NCI-H1417 treated with DMSO at 0.1 percent for 48 hours (cell line): ENCODE data around the gene B3GNT9.

ENCODE experiments used
- DNase-seq: peaks from one replicate; lab custom pipeline; 2025; lab: John Stamatoyannopoulos, UW

Gene B3GNT9

GRCh38 chr16:67184995-67185650, 34.3 kb upstream of the B3GNT9 start:
- DNase-seq: no peak

- DNase-seq: no peak
These were observed 33.7 kb upstream of the B3GNT9 start for GRCh38 chr16:67184453-67184994.

DNA sequence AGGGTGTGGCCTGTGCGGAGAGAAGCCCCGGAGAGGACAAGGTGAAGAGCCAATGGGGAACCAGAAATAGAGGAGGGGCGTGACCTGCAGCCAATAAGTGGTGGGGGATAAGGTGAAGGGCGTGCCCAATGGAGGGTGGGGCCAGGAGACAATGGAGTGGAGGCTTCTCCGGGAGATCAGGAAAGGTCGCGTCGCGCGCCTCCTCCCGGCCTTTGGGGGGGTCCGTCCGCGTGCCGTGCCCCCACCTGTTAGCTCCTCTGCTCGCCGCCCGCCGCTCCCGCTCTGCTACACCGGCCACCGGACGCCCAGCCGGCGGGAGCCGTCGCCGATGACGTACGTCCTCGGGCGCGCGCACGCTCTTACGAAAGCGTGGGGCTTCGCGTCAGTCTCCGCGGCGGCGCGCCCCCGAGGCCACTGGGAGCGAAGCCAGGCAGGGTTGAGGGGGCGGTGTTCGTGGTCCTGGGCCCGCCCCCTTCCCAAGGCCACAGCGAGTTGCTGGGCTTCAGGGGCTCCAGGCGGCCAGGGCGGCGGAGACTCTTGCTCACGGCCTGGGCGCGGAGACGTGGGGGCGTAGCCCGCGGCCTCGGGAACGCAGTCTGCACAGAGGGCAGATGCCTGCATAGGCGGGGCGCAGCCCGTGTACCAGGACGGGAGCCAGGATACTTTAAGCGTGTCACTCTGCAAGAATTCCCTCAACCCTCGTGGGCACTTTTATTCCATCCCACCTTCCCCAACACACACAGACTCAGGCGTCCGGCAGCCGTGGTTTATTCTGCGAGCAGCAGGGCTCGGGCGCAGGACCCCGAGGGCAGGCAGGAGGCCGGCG, 33.0 kb upstream of the B3GNT9 start, which contains the start of gene MATCAP1:
TSS of gene MATCAP1 (minus strand) at position 337 of the 826 bp plus-strand sequence. CDS start 3,353 bp downstream, outside the sequence.
- DNase-seq: peak; percentile 94

DNA sequence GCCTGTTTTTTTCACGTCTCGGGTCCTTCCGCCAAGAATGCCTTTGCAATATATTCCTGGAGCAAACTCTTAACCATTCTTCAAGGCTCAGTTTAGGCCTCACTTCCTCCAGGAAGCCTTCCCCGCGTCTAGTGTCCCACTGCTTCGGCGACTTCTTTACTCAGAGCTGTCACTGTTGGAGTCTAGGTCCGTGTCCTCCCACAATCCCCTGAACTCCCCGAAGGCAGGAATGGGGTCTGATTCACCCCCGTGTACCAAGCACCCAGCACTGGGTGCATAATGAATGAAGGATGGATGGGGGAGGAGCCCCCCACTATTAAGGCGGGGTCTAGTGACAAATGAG, 32.5 kb upstream of the B3GNT9 start:
- no peak for DNase-seq

DNA sequence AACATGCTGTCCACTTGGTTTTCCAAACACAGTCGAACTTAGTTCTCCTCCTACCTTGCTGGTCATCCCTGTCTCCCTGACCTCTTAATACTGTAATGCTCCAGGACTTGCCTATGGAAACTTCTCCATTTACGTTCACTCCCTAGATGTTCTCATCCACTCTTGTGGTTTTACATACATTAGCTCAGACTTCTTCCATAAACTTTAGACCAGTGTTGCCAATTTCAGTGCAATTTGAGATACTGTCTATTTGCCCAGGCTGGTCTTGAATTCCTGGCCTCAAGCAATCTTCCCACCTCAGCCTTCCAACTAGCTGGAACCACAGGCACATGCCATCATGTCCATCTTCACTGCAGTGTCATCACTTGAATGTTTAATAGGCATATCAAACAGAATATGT, 31.5 kb upstream of the B3GNT9 start:
- DNase-seq: no peak

DNA sequence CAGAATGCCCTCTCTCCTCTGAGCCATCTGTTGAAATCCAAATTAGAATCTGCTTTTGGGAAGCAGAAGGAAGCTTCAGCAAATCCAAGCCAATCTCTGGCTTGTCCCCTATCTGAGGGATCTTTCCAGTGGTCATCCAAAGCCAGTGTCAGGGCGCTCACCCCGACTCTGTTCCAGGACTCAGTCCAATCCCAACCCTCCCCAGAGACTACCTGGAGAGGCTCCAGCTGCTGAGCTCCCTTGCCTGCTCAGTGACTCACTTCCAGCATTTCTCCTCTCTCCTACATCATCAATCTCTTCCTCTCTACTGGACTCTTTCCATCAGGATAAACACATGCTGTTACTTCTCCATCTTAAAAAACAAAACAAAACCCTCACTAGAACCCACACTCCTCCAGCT, 30.5 kb upstream of the B3GNT9 start:
- no peak for DNase-seq

DNA sequence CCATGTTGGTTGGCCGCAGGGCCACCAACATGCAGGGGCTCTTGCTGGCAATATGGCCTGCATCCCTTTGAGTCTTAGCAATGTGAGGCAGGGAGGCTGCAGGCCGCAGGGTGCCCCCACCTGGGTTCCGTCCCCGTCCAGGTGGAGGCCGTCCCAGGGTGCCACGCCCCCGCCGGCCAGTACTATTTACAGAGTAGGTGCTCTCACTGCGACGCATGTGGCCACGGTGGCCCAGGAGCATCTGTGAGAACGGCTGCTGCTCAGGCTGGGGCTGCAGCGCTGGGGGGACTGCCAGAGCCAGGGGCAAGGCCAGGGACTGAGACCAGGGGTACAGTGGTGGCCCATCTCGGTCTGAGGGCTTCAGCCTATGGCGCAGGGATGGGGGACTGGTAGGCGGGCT, 29.4 kb upstream of the B3GNT9 start:
- no peak for DNase-seq

- DNase-seq: no peak
These were observed 28.8 kb upstream of the B3GNT9 start for GRCh38 chr16:67179421-67180080.

- peak; percentile 55 for DNase-seq
These were observed 27.2 kb upstream of the B3GNT9 start for GRCh38 chr16:67177743-67178699.

- no peak for DNase-seq
These were observed 25.9 kb upstream of the B3GNT9 start for GRCh38 chr16:67176662-67177061.

GRCh38 chr16:67174706-67175231, 24.0 kb upstream of the B3GNT9 start:
- DNase-seq: no peak

- no peak for DNase-seq
These were observed 23.3 kb upstream of the B3GNT9 start for GRCh38 chr16:67173808-67174705.

DNA sequence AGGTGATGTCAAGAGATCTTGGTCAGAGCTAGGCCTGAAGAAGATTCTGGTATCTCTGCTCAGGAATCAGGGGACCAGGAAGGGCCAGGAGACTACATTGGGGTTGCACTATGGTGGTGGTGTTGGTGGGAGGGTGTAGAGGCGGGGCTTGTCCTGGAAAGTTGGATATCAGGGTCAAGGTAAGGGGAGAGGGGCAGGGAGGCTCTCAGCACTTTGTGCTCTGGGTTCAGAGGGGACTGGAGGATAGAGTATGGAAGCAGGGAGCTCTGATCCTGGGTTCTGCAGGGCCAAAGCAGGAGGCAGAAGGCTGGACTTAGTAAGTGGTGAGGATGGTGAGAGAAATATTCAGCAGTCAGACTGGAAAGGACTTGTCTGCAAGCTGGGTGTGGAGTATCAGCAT, 22.5 kb upstream of the B3GNT9 start:
- no peak for DNase-seq

DNA sequence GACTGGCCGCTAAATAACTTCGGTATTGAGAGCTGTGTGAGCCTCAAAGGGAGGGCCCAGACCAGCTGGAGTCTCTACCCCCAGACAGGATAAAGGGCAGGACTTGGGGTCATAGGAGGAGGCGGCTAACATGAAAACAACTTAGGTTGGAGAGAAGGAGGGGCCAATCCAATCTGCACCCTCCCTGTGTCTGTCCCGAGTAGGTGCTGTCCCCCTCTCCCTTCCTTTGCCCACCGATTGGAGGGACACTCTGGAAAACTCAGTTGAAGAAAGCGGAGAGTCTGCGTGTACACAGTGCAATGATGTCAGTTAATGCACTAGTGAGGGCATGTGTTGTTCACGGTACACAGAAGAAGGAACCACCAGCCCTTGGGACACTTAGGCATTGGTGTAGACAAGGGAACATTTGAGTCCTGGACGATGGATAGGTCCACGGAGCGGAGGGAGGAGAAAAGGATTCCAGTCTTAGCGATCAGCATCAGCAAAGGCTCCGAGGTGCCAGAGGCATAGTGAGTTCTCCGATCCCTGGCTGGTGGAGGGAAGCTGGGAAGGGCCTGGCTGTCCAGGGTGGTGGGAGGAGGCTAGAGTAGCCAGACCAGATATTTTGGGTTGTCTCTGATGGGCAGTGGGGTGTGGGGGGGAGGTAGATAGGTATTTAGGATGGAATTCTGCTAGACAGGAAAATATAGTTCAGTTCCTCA, 20.3 kb upstream of the B3GNT9 start:
- no peak for DNase-seq

GRCh38 chr16:67170168-67170948, 19.6 kb upstream of the B3GNT9 start, which contains the start of gene NOL3:
TSS of gene NOL3 (plus strand) at chr16:67170538.
- DNase-seq: no peak

- DNase-seq: no peak
These were observed 18.9 kb upstream of the B3GNT9 start for GRCh38 chr16:67169642-67170167.

DNA sequence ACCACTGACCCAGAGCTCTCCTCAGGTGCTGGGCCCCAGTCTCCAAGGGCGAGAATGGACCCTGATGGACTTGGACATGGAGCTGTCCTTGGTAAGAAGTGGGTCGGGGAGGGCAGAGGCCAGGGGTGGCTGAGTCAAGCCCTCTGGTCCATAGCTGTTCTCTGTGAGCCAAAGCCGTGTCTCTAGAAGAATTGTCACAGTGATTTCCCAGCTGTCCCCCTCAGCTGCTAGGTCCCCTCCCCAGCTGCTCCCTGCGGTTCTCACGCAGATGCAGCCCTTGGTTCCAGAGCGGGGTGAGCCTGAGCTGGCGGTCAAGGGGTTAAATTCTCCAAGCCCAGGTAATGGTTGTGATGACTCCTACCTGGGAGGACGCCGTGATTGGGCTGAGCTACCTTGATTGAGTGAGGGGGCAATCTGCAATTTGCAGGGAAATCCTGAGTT, 18.2 kb upstream of the B3GNT9 start:
- DNase-seq: no peak

- no peak for DNase-seq
These were observed 16.8 kb upstream of the B3GNT9 start for GRCh38 chr16:67167588-67167987.
